ENCODE measurements around the gene ATP8A2. TPM values are rescaled to one million over a fixed set of nuclear protein-coding genes. Genes with fewer than 3 reads are reported as not detected.
"Not testable (repeated sequence)": the region's sequence is repeated elsewhere in the genome, so short reads cannot be mapped to it uniquely, and the experiment has no call there.

ATP8A2 gene
- total RNA-seq, 1 donor from 2014 or later, result not detected

DNA sequence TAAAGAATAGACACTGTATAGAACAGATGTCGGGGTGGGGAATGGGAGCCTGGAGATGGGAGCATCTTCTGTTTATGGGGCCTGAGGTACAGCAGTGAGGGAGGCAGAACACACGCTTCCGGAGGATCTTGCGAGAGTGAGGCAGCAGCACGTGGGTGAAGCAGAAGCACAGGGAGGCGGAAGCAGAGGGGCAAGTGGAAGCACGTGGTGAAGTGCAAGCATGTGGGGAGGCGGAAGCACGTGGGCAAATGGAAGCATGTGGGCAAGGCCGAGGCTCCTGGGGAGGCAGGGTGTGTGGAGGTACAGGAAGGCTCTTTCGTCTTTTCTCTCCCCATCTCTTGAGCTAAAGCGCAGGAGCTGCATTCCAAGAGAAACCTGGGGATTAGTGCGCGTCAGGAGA lies 198.4 kb downstream of the ATP8A2 start:
- no peak for ATAC-seq

DNA sequence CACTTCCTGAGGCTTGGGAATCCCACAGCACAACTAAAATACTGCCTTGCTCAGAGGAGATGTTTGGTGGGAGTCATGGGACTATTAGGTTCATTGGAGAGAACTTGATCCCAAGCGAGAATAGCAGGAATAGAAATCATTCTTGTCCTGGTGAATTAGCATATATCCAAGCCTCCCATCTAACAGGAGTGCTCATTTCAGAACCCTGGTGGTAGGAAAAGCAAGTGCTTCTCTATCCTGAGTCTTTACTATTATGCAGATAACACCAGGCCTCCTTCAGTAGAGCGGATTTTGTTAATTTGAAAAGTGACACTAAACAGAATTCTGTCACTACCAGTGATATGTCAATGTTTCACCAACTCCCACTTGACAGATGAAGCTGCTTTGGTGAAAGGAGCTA lies 199.5 kb downstream of the ATP8A2 start:
- no peak for ATAC-seq

DNA sequence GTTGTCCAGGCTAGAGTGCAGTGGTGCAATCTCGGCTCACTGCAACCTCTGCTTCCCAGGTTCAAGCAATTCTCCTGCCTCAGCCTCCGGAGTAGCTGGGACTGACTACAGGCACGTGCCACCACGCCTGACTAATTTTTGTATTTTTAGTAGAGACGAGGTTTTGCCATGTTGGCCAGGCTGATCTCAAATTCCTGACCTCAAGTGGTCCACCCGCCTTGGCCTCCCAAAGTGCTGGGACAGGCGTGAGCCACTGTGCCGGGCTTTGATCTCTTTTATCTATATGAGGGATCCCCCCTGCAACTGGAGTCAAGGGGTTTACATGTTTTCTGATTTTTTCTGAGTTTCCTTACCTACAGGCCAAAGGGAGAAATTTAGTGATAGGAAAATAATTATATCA lies 200.4 kb downstream of the ATP8A2 start:
- ATAC-seq, result not testable (repeated sequence)

DNA sequence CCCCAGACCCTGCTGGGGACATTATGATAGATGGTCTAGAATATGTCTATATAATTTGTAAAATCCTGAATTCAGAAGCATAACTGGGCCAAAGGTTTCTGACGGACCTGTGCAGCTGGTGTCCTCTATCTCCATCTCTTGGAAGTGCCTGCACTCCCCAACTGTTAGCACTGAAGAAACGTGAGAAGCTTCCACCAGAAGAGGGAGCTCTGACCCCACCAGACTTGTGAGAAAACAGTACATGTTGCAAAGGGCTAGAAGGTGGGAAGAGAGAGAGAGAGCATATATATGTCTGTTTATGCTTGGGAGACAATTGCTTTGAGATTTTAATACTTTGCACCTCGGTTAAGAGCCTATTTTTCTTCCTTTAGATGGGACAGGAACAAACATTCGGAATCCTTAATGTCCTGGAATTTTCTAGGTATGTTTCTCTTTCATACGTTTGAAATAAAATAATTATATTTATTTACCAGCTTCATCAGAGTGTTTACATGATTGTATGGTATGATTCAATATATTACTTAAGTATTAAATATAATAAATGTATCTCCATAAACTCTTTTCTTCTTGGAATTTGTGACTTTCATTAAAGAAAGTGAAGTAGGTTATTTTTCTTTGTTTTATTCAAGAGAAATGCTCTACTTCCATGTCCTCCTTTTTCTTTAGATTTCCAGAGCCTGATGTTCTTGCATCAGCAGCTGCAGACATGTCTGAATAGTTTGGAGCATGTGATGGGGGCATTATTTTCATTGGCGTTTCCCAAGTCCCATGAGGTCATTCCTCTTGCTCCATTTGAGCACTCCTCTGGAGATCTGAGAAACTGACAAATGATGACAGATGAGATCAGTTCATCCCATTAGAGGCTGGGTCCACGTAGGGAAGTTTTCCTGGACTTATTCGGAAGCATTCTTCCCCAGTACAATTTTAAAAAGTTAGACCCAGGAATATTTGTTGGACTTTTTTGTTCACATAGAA lies 202.9 kb downstream of the ATP8A2 start:
- peak; percentile 88 for ATAC-seq

DNA sequence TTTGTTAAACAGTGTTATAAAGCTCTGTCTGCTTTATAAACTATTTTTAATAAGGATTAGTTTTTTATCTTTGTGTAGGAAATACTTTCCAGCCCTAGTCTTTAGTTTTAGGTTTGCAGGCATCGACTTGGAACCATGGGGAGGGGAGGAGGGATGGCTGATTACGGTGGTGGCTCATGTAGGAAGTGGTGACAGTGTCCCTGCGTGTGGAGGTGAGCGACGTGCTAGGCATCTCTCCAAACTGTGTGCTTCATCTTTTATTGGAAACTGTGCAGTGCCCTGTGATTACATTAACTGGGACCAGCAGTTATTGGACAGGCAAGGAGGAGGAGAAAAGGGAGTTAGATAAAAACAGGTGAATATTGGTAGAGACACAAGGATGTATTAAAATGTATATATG lies 203.8 kb downstream of the ATP8A2 start:
- ATAC-seq, result no peak

DNA sequence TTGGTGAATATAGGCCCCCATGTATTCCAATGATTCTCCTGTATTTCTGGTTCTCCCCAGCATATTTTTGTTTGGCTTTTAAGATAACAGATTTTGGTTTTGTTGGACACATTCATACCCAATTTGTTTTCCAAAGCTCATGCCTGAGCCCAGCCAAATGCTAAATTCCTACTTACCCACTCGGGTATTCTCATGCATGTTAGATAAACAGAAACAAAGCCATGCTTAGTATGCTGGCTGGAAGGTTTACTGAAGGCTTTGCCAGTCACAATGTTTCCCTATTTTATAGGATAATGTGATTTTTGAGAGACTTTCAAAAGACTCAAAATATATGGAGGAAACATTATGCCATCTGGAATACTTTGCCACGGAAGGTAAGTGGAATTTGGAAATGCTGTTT lies 206.8 kb downstream of the ATP8A2 start:
- no peak for ATAC-seq

DNA sequence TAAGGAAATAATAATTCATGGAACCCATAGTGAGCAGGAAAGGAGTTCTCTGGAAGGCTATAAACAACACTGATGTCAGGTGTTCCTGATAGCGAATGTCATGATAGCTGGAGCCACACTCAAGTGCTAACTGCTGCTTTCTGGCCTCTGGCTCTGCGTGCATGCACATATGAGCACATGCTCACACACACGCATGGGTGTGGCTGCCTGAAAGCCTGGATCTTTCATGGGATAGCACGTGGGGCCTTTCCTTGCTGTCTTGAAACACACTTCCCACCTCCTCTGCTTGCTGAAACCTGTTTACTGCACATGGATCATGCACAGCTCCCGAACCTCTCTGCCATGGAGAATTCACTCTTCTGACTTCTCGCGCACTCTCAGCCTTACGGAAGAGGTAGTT lies 207.4 kb downstream of the ATP8A2 start:
- no peak for ATAC-seq

DNA sequence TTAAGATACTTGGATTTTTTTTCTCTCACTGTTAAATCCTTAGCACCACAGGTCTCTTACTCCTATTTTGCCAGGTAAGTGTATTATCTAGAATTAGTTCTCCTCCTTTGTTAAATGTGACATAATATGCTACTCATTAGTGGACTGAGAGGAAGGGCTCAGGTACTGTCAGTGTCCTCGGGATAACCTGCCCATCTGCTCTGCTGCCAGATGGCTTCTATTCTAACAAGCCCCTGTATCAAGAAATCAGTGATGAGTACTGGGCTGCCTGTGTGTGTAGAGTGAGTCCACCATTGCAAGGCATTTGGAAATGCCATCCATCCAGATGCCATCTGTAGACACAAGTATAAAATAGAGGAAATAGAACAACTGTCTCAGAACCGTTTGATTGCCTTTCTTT lies 209.6 kb downstream of the ATP8A2 start:
- no peak for ATAC-seq

DNA sequence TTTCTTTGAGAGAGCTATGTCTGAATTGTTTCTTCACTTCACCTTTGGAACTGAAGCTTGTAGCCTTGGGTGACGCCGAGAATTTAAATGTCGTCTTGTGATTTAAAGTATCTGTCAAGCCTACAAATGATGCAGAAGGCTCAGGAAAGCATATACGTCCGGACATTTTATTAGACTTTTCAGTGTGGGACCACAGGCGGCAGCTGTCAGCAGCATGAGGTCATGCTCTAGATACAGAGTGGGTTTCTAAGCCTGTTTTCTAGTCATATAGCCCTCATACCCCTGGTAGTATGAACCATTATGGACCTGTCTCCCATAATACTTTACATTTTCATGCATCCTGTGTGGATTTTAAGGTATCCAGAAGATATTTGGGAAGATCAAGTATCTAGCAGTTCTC lies 212.3 kb downstream of the ATP8A2 start:
- no peak for ATAC-seq

DNA sequence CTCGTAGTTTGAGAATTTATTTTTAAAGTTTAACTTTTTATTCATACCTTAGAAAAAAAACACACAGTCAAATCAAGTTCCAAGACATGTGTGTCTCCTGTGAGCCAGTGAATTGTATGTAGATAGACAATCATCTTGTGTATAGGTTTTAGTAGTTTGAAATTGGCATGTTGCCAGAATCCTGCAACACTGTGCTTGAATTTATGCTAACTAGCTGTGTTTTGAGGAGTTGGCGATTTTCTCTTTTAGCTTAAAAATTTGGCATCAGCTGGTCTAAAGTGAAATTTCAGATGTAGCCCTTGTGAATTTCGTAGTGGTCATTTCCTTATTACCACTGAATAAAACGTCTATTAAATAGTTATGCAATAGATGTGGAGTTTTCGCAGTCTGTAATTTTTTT lies 213.2 kb downstream of the ATP8A2 start:
- ATAC-seq, result no peak

DNA sequence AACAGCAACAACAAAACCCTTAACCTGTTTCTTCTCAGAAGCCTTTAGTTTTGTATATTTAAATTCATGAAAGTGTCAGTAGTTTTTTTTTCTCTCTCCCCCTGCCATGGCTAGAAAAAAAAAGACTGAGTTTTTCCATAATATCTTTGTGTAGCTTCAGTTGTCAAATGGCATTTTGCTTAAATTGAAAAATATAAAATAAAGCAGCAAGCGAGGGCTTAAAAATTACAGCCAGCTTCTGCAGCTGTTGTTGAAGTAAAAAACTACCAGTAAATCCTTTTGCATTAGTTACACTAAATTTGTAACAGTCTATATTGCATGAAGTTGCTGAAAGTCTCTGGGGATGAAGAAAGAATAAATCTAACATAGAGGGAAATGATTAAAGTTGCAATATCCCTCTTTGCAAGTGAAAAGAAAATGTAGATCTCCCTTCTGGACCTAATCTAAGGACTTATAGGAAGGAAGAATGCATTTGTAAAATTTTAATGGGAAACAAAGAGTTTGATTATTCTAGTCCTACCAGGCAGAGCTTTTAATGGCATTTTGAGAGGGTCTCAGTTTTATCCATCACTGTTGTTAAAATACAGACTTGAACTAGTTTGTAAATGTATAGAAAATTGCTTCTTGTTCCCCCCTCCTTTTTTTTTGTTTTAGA lies 215.7 kb downstream of the ATP8A2 start:
- no peak for ATAC-seq

DNA sequence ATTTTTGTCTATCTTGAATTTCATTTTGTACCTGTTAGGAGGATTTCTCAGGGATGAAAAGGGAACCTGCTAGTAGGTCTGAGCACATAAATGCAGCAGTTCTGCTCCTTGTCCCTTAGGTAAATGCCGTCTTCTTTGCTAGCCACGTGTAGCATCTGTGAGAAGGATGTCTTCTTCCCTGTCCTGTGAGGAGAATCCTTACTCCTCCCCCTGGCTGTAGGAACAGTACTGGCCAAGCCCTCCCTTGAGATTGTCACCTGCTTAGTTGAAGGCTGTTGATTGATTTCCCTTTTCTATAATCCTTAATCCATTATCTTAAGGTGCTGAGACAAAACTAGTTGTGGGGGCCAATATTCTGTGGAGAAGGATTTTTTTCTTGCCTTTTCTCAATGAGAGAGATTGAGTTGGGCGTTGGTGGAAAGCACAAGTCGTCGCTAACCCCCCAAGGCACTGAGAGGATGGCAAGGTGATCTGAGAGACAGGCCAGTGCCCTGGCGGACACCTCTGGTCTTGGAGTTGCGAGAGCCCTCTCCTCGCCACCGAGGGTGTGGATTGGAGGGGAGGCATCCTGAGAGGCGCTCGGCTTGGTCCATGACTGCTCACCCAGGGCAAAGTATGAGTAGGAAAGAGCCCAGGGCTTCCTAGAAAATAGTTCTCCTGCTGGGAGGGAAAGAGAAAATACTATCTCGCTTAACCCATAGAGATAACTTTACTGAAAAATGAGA lies 216.7 kb downstream of the ATP8A2 start:
- ATAC-seq, result no peak

DNA sequence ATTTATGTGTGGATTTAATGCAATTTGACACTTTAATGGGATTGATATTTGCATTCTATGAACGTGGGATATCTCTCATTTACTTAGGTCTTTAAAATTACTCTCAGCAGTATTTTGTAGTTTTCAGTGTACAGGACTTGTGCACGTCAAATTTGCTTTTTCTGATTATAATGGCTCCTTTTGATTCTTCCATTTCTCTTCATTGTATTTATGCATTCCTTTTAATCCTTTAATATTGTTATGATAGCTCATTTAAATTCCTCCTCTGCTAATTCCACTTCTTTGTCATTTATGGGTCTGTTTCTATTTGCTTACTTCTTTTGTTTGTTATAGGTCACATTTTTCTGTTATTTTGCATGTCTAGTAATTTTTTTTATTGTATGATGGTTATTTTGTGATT lies 226.6 kb downstream of the ATP8A2 start:
- no peak for ATAC-seq

DNA sequence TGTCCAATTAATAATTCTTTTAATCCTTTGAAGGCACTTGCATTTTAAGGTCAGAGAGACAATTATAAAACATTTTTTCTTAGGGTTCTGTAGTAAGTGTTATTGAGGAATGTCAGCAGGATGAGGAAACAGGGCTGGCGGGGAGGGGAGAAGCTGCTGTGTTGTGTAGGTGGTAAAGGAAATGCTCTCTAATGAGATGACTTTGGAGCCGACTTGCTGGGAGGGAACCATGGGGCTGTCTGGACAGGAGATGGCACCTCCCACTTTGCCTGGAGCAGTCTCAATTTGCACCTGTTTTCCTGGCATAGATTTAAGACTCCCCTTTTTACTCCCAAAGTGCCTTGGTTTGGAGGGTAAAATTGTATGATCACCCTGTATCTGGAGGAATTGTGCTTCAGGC lies 230.4 kb downstream of the ATP8A2 start:
- no peak for ATAC-seq

DNA sequence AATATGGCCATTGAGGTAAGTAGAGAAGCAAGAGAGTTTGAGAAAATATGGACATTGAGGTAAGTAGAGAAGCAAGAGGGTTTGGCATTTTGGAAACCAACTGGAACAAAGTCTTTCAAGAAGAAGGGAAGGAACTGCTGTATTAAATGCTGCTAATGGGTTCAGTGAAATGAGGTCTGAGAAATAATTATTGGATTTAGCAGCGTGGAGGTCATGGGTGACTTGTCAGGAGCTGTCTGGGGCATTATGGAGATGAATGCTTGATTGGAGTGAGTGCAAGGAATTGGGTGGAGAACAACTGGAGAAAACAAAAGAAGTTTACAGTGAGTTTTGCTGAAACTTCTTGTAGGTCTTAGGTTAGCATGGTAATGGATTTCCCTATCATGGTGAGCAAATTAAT lies 232.3 kb downstream of the ATP8A2 start:
- ATAC-seq, result no peak

DNA sequence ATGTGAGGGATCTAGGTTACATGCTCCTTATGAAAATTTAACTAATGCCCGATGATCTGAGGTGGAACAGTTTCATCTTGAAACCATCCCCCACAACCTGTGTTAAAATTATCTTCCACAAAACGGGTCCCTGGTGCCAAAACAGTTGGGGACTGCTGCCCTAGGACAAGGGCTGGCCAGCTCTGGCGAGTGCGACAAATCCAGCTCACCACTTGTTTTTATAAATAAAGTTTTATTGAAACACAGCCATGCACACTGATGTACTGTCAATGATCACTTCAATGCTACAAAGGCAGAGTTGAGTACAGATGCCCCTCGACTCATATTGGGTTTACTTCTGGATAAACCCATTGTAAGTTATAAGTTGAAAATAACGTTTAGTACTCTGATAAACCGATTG lies 235.3 kb downstream of the ATP8A2 start:
- no peak for ATAC-seq

DNA sequence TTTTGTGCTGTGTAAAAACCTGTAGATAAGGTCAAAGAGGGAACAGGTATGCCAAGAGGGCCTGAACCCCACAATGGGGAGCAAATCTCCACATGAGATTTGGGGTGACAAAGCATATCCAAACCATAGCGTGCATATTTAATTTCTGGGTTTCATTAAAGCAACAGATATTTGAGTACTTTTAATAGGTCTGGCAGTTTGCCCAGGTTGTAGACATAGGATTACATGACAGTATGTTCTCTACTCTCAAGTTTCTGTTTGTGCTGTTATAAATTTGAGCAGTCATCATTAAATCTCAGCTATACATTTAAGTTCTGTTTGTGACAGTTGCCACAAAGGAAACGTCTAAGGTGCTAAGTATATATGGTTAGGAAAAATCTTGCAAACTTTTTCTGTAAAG lies 236.4 kb downstream of the ATP8A2 start:
- no peak for ATAC-seq

DNA sequence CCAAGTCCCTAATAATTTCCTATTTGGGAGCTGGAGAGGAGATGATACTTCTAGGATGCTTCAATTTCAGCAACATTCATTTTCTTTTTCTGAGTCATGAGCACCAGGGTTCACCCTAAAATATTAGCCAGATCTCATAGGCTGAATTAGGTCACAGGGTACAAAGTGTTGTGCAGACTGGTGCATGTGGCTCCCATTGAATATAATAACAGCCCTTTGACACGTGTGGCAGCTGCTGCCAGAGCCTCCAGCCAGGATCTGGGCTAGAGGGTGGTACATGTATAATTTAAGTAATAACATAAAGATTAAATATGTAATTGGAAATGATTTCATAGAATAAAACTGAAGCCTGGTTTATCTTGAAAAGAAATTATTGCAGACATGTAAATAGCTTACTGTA lies 244.9 kb downstream of the ATP8A2 start:
- ATAC-seq, result no peak

DNA sequence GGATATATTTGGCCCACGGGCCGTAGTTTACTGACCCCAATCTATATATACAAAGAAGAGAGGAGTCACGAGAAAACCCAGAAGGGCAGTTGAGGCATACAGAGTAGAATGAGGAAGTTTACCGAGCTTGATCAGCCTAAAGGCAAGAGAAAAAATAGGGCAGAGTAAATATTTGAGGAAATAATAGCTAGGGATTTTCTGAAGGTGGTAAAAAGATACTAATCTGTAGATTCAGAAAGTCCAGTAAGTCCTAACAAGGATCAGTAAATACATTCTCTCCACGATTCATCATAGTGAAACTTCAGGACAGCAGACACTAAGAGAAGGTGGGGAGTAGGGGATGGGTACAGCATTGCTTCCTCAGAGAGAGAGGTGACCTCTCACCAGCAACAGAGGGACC lies 248.1 kb downstream of the ATP8A2 start:
- ATAC-seq, result no peak

DNA sequence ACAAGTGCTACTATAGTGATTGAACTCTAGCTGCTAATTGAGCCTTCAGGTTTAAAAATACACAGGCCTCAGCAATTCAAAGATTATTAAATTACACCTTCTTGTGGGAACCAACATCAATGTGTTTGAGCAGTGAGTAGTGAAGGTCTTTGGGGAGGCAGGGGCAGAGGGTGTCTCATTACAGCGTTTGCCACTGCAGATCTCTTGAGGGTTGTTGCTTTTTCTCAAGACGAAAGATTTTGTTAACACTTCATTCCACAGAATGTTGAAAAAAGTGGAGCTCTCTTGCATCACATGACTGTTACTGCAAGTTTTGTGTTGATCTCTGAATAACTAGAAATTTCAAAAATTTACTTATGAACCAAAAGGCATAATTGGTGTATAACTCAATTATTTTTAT lies 253.6 kb downstream of the ATP8A2 start:
- ATAC-seq, result no peak

DNA sequence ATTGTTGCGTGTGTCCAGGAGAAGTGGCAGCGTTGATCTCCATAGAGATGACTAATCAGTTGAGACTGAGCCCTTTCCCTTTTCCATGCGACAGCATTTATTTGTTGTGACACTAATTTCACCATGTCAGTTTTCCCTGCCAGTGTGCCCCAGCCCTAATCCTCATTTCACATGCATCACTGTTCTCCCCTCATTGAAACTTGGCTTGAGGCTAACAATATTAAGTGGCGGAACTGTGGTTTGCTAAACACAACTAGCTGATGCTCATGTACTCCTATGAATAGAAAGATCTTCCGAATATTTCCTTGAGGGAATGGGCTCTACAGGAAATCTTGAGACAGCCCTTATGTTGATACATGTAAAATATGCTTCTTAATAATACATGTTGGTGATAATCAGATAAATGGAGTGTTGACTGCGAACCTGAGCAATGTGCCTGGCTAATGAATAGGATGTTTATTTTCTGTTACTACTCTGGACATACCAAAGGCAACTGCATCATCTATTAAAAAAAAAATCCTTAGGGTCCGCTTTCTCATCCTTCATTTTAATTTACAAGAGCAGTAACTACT lies 258.6 kb downstream of the ATP8A2 start:
- no peak for ATAC-seq

DNA sequence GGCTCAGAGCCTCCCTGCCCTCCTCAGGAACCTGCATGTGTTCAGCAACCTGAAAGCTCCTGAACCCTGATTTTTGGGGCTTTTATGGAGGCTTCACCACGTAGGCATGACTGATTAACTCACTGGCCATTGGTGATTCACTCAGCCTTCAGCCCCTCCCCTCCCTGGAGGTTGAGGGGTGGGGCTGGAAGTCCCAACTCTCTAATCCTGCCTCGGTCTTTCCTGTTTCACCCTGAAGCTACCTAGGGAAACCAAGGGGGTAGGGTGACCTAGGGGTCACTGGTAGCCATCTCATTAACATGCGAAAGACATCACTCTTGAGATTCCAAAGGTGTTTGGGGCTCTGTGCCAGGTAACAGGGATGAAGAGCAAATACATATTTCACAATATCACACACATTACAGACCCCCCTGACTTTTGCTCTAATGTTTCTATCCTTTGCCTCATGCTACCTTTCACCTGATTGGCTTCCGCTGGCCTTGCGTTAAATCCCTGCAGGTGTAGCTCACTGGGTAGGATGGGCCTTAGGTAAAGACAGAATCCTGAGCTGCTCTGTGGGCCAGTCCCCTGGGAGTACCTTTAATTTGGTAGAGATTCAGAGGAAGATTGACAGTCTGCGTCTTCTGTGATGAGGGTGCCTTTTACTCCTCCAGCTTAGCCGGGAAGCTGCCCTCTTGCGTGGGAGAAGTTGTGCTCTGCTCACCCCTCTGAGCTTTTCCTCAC lies 260.6 kb downstream of the ATP8A2 start:
- ATAC-seq, result no peak

All from esophagus mucosa (tissue), 1 donor.